B cell (primary cell): Measurements from ENCODE around the gene MAZ. TPM values are rescaled to one million over a fixed set of nuclear protein-coding genes. Genes with fewer than 3 reads are reported as not detected.
A peak's percentile ranks its signal among the peaks of the same experiment; 100 is the strongest.
"Not testable (repeated sequence)": the region's sequence is repeated elsewhere in the genome, so short reads cannot be mapped to it uniquely, and the experiment has no call there.

Experiments
- ATAC-seq: fragments of 200-7000 bp; cut with Tn5 transposase; one replicate; pipeline ENCODE4 v1.10.0; 2021; ENCODE audit warnings: low read depth, mild to moderate bottlenecking, moderate number of reproducible peaks, moderate library complexity
- CTCF ChIA-PET: fragments of 350-600 bp; sonication (Branson Sonifier 250); formaldehyde crosslinking; loops from one replicate; lab custom pipeline; 2021; ENCODE audit warnings: antibody characterized with exemption, inconsistent platforms; lab: Charles Lee
- POLR2A ChIA-PET: fragments of 350-600 bp; sonication (Branson Sonifier 250); formaldehyde crosslinking; loops from one replicate; lab custom pipeline; 2021; ENCODE audit warnings: antibody characterized with exemption; lab: Charles Lee
- DNase-seq: peaks from one replicate; pipeline ENCODE4 v3.0.0; 2013
- H2AFZ ChIP-seq: 2 replicates; pipeline ENCODE4 v1.6.1; 2012; ENCODE audit warnings: mild to moderate bottlenecking, low read depth, low read length; ENCODE audit not compliant: insufficient read depth, poor library complexity, severe bottlenecking
- H3K27ac ChIP-seq, 2 donors: 1 replicate in 1 of 2; 2 replicates in 1 of 2; pipeline ENCODE4 v1.5.1; 2012 to 2013; ENCODE audit warnings: low read length in 2 of 2, mild to moderate bottlenecking in 2 of 2, moderate library complexity in 1 of 2
- H3K27me3 ChIP-seq, 4 experiments: fragments of 200-600 bp in 1 of 4; sonication (generic) in 1 of 4; replicated peaks in 1 of 4; 1 replicate in 2 of 4; 2 replicates in 2 of 4; pipeline versions ENCODE4 v1.6.1 to v1.7.0; 2013 to 2016; ENCODE audit warnings: low read length in 3 of 4, mild to moderate bottlenecking in 2 of 4, mixed read lengths in 1 of 4, moderate library complexity in 1 of 4; ENCODE audit not compliant: insufficient read depth in 4 of 4, control insufficient read depth in 3 of 4; ENCODE audit errors: control extremely low read depth in 1 of 4
- H3K36me3 ChIP-seq, 2 experiments: replicated peaks in 1 of 2; 1 replicate in 1 of 2; 2 replicates in 1 of 2; pipeline versions ENCODE4 v1.6.1 to v1.7.1; 2013; ENCODE audit warnings: low read length in 1 of 2; ENCODE audit not compliant: insufficient read depth in 2 of 2, control insufficient read depth in 1 of 2; ENCODE audit errors: control extremely low read depth in 1 of 2, extremely low read depth in 1 of 2
- H3K4me1 ChIP-seq, 2 donors: fragments of 200-600 bp in 1 of 2; sonication (generic) in 1 of 2; 1 replicate in 1 of 2; 2 replicates in 1 of 2; pipeline versions ENCODE4 v1.5.1 to v1.6.1; 2013 to 2017; ENCODE audit warnings: low read length in 2 of 2; ENCODE audit not compliant: control insufficient read depth in 2 of 2, insufficient read depth in 2 of 2
- H3K4me2 ChIP-seq: replicated peaks from 2 replicates; pipeline ENCODE3; 2012; ENCODE audit warnings: mild to moderate bottlenecking, low read depth, low read length; ENCODE audit not compliant: poor library complexity, severe bottlenecking
- H3K4me3 ChIP-seq, 5 experiments: fragments of 200-600 bp in 1 of 5; sonication (generic) in 1 of 5; 1 replicate in 3 of 5; 2 replicates in 2 of 5; pipeline versions ENCODE4 v1.5.1 to v1.7.0; 2011 to 2016; ENCODE audit warnings: low read length in 4 of 5, mild to moderate bottlenecking in 4 of 5, low read depth in 2 of 5, control low read depth in 1 of 5, moderate library complexity in 1 of 5; ENCODE audit not compliant: insufficient read depth in 1 of 5; ENCODE audit errors: control extremely low read depth in 1 of 5, extremely low read depth in 1 of 5
- H3K79me2 ChIP-seq: fragments of 200-600 bp; sonication (generic); one replicate; pipeline ENCODE4 v1.6.0; 2016; ENCODE audit warnings: low read length; ENCODE audit not compliant: control insufficient read depth, insufficient read depth
- H3K9ac ChIP-seq: fragments of 200-600 bp; sonication (generic); 2 replicates; pipeline ENCODE4 v1.6.1; 2017; ENCODE audit warnings: mild to moderate bottlenecking, low read length, moderate library complexity
- H3K9me3 ChIP-seq, 3 donors: one replicate each; pipeline versions ENCODE4 v1.6.1 to v1.7.1; 2013; ENCODE audit warnings: low read length in 2 of 3; ENCODE audit not compliant: control insufficient read depth in 2 of 3, insufficient read depth in 1 of 3; ENCODE audit errors: control extremely low read depth in 1 of 3
- H4K20me1 ChIP-seq: 2 replicates; pipeline ENCODE4 v1.6.0; 2012; ENCODE audit warnings: mild to moderate bottlenecking, low read length; ENCODE audit not compliant: insufficient read depth, control insufficient read depth, poor library complexity, severe bottlenecking
- H3K27ac Mint-ChIP-seq: one replicate; pipeline ENCODE4 v1.8.0; 2021; ENCODE audit warnings: mixed read lengths
- H3K27me3 Mint-ChIP-seq: one replicate; pipeline ENCODE4 v1.8.0; 2021; ENCODE audit warnings: mixed read lengths
- H3K4me1 Mint-ChIP-seq: one replicate; pipeline ENCODE4 v1.8.0; 2021; ENCODE audit warnings: mixed read lengths
- H3K4me3 Mint-ChIP-seq: one replicate; pipeline ENCODE4 v1.8.0; 2021; ENCODE audit warnings: mixed read lengths
- H3K9me3 Mint-ChIP-seq: one replicate; pipeline ENCODE4 v1.8.0; 2022; ENCODE audit warnings: mixed read lengths; ENCODE audit not compliant: insufficient read depth
- CTCF ChIP-seq: fragments of 200-600 bp; IDR thresholded peaks from one replicate; pipeline ENCODE4 v1.8.0; 2022; ENCODE audit warnings: antibody characterized with exemption, mild to moderate bottlenecking
- EZH2 ChIP-seq: IDR thresholded peaks from 2 replicates; pipeline ENCODE4 v1.6.1; 2012; ENCODE audit warnings: borderline replicate concordance, low read depth, mild to moderate bottlenecking, moderate library complexity, low read length; ENCODE audit not compliant: insufficient read depth, poor library complexity, severe bottlenecking
- WGBS: methylation state at CpG from one replicate; pipeline ENCODE4 v1.1.5; 2013; ENCODE audit warnings: missing lambda C conversion rate; ENCODE audit not compliant: insufficient coverage; 5-methylcytosine and 5-hydroxymethylcytosine counted together
- intact Hi-C: fragments of 100-400 bp; cut with micrococcal nuclease; formaldehyde crosslinking; loops from one replicate; pipeline ENCODE4 v1.10.0; 2022
- polyA plus RNA-seq: library from polyadenylated mRNA; depleted of rRNA; stranded (reverse); fragments of >200 nt; gene quantifications from 2 replicates; pipeline ENCODE4 v1.2.3, GENCODE V29; 2012
- total RNA-seq, 2 donors: library from RNA; stranded (reverse); fragments of 120-200 nt in 1 of 2; gene quantifications; 1 replicate in 1 of 2; 2 replicates in 1 of 2; pipeline versions ENCODE4 v1.2.3 to v1.2.4, GENCODE V29; 2013 to 2022

Gene MAZ
- total and polyA plus RNA-seq, 2 donors (not counting 1 experiment from before 2014, with no cell fraction given), result 170 to 198 TPM

- Mint-ChIP-seq H3K4me3 (peak overlapping the region; percentile 81), H3K9me3 (no peaks in the 10 kb centered on the region), H3K27me3 (no peaks in the 10 kb centered on the region), H3K27ac (peak overlapping the region; percentile 50), H3K4me1 (peaks cover 15% of the 10 kb centered on the region)
- Histone ChIP-seq H3K4me2 (peak overlapping the region; percentile 76), H3K79me2 (no peaks in the 10 kb centered on the region), H3K27ac (no peak overlapping the region), H3K4me1 (peaks cover 13 to 23% of the 10 kb centered on the region in 2 donors), H3K36me3 (no peaks in the 10 kb centered on the region), H3K4me3 (peak overlapping the region in 4 of 5 experiments; percentile 4 to 49 (median 25)), H3K27me3 (no peaks in the 10 kb centered on the region), H3K9ac (peak overlapping the region; percentile 42), H4K20me1 (no peaks in the 10 kb centered on the region), H2AFZ (peak overlapping the region; percentile 67), H3K9me3 (no peaks in the 10 kb centered on the region)
- POLR2A ChIA-PET, result interaction anchor here (0.6 kb wide), 1 partner anchor 39 kb away, joined by 3 read pairs; the partner anchor contains the start of gene C16orf54
- DNase-seq (peak; percentile 78), ATAC-seq (peak; percentile 95)
- WGBS, result 22% methylated on average over 33 of the region's 38 CpGs
- TF ChIP-seq CTCF (peak; percentile 81), EZH2 (no peak)
- CTCF ChIA-PET, result interaction anchor here (0.7 to 3.1 kb wide), 29 partner anchors 9 to 247 kb away, joined by 3 to 24 read pairs (median 5); partner anchors contain the start of genes C16orf54 and PAGR1
- intact Hi-C loops, result no loop called here
Observed at GRCh38 chr16:29784901-29785500, 21.3 kb upstream of the MAZ start.

- ChIA-PET CTCF (interaction anchor here (0.9 to 3.1 kb wide), 5 partner anchors 29 to 87 kb away, joined by 3 to 20 read pairs (median 3); partner anchors contain the start of gene PAGR1), POLR2A (interaction anchor here (0.6 kb wide), 1 partner anchor 17 kb away, joined by 4 read pairs; no protein-coding TSS in a partner anchor)
- H3K4me2 ChIP-seq, H3K27ac Mint-ChIP-seq, H3K36me3 ChIP-seq, H3K27me3 Mint-ChIP-seq, H2AFZ ChIP-seq, H3K9me3 Mint-ChIP-seq, DNase-seq, intact Hi-C loops, H3K9me3 ChIP-seq, H3K9ac ChIP-seq, H3K4me3 ChIP-seq, H3K27ac ChIP-seq, H3K27me3 ChIP-seq, H4K20me1 ChIP-seq, ATAC-seq, H3K4me3 Mint-ChIP-seq: not testable (repeated sequence)
- WGBS, result 84% methylated on average over 4 of the region's 4 CpGs
- Histone ChIP-seq H3K4me1 (peaks cover 25 to 38% of the 10 kb centered on the region in 2 donors), H3K79me2 (peaks cover 16% of the 10 kb centered on the region)
- peaks cover 34% of the 10 kb centered on the region for H3K4me1 Mint-ChIP-seq
Observed at GRCh38 chr16:29787155-29787554, 19.2 kb upstream of the MAZ start.
